Endometrial microvascular endothelial cells (primary cell): ENCODE measurements around the gene S100A10. TPM values are rescaled to one million over a fixed set of nuclear protein-coding genes. Genes with fewer than 3 reads are reported as not detected.

Source experiments
- in situ Hi-C: cut with HindIII; loops from 2 replicates; pipeline ENCODE4 v1.10.0; 2017; ENCODE audit warnings: low sequenced_read_pairs, low pct_unique_long_range_greater_than_20kb; ENCODE audit errors: inconsistent ontology term
- total RNA-seq: library from RNA; depleted of rRNA; stranded (reverse); fragments of >200 nt; gene quantifications from one replicate; pipeline ENCODE4 v1.2.3, GENCODE V29; 2015; ENCODE audit errors: inconsistent ontology term

S100A10 gene
- total RNA-seq, 1 donor from 2014 or later = 167 TPM

- in situ Hi-C loops = no loop called here
These were observed 21.0 kb downstream of the S100A10 start for GRCh38 chr1:151972542-151973248.

DNA sequence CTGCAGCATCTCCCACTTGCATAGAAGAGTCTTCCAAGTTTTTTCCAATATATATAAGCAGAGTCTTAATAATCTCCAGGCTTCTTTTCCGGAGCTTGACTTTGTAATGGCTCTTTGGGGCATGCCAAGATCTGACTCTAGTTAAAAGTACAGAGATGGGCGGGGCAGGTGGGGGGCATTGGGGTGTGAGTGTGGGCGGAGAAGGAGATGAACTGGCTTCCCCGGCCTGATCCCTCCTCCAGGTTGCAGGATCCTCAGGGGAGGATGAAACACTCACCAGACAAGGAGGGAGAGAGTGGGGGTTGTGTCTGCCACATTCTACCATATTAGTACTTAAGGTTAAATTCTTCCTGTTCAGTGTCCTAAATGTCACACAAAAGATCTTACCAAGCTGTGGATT lies 23.0 kb downstream of the S100A10 start:
- in situ Hi-C loops = no loop called here

DNA sequence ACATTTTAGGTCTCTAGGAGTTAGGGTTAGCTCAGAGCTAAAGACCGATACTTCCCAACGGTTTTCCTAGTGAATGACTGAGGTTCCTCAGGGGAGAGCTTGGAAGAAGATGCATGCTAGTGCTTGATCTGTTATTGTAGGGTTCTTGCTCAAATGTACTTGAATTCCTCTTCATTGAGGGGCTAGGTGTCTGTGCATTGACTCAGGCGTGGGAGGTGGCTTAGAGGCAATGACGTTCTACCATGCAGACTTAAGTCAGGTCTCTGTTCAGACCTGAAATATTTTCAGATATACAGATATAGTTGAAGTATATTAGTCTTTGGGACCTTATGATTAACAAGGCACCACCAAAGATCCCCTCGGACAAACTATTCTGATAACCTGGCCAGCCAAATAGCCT lies 23.5 kb downstream of the S100A10 start:
- in situ Hi-C loops = no loop called here

DNA sequence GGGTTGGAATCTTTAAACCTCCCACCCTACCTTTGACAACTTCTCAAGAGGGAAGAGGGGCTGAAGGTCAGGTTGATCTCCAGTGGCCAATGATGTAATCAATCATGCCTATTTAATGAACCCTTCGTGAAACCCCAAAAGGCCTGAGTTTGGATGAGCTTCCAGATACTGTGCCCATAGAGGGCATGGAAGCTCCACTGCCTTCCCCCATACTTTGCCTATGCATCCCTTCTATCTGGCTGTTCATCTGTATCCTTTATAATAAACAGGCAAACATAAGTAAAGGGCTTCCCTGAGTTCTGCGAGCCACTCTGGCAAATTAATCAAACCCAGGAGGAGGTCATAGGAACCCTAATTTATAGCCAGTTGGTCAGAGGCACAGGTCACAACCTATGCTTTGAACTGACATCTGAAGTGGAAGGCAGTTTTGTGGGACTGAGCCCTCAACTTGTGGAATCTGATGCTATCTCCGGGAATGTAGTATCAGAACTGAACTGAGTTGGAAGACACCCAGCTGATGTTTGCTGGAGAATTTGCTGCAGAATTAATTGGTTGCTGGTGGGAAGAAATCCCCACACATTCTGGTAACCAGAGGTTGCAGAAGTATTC lies 24.8 kb downstream of the S100A10 start:
- in situ Hi-C loops = no loop called here

GRCh38 chr1:151968058-151968457 lies 25.6 kb downstream of the S100A10 start:
- in situ Hi-C loops = no loop called here

GRCh38 chr1:151967091-151967490 lies 26.6 kb downstream of the S100A10 start:
- in situ Hi-C loops = no loop called here

GRCh38 chr1:151966061-151966460 lies 27.6 kb downstream of the S100A10 start:
- in situ Hi-C loops = no loop called here

DNA sequence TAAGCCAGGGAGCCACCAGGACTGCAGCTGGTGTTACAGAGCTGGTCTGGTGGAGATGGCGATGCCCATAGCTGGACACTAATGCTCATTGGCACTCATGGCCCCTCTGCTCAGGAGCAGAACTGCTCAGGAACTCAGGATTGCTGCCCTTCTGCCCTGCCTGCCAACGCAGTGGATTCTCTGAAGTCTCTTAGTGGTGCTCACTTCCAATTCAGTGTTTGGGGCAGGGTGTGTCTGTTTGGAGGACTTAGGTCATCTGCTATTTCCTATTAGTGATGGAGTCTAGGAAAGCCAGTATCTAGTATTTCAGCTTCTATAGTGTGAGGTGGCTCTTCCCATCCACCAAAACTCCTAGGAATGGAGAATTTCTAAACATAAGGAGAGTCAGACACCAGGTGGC lies 29.1 kb downstream of the S100A10 start:
- in situ Hi-C loops = no loop called here

DNA sequence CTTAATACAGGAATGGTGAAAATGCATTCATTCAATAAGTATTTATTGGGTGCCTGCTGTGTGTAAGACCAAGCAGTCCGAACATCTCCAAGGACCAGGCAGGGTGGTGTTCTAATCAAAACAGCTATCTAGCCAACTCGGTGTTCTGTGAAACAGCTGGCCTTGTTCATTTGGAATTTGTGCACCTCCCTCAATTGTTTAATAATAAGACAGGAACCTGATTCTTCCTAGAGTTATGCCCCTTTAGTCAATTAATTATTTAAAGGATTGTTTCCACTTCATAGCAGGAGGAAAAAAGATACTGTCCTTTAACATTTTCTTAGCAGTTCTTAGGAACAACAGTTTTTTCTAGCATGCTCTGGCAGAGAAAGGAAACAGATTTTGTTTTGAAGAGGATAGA lies 30.4 kb downstream of the S100A10 start:
- in situ Hi-C loops = no loop called here

- in situ Hi-C loops = no loop called here
These were observed 31.8 kb downstream of the S100A10 start for GRCh38 chr1:151961833-151962232.

- in situ Hi-C loops = no loop called here
These were observed 32.7 kb downstream of the S100A10 start for GRCh38 chr1:151960780-151961513.

DNA sequence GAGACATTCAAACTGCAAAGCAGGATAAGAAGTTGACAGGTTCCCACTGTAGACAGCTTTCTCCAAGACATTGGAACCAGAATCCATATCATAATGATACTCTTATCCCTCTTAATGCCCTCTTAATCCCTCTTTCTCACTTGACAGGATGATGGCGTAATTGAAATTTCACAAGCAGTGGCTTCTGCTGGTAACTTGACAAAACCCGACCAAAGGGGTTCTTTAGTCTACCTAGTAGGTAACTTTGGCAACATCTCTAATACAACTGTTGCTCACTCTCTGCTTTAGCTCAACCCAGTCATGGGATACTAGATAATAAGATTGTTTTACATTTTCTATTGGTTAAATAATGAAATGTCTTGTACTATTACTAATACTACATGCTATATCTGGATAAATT lies 34.7 kb downstream of the S100A10 start:
- in situ Hi-C loops = no loop called here

GRCh38 chr1:151956957-151957497 lies 36.6 kb downstream of the S100A10 start:
- in situ Hi-C loops = no loop called here

GRCh38 chr1:151953409-151954094 lies 40.1 kb downstream of the S100A10 start:
- in situ Hi-C loops = loop anchor here (5.0 kb wide), 1 partner anchor 34 kb away; no protein-coding TSS in a partner anchor

DNA sequence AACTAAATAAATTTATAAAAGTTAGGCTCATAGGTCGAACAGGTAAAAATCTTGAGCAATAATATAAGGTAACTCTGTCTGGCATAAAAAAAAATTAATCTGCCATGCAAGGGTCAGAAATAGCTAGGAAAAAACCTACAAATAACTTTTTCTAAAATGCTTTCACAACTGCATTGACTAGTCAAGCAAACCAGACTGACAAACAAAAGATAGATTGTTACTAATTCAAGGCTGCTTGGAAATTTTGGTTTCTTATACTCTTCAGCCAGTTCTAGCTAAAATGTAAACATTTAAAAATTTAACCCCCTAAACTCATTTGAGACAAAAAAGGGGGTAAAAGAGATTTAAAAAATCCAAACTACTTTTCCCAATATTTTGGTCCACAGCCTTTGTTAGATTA lies 40.8 kb downstream of the S100A10 start:
- in situ Hi-C loops = loop anchor here (5.0 kb wide), 1 partner anchor 34 kb away; no protein-coding TSS in a partner anchor

- in situ Hi-C loops = loop anchor here (5.0 kb wide), 1 partner anchor 38 kb away; no protein-coding TSS in a partner anchor
These were observed 44.1 kb downstream of the S100A10 start for GRCh38 chr1:151949371-151950193.

- in situ Hi-C loops = no loop called here
These were observed 45.2 kb downstream of the S100A10 start for GRCh38 chr1:151948506-151948905.

DNA sequence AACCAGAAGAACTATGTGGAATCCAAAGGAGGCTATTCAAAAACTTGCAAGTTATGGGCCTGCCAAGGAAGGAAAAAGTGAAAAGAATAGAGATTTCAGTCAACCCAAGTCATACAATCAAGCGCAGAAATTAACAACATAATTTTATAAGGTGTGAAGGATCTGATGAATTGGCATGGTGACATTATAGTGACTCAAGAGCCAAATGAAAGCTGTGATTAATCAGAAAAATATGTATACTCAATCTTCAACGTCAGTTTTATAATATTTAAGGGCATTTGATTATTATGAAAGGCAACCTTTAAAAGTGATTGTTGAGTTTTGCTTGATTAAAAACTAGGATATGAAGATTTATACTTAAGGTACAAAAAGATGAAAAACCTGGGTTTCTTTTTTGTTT lies 46.5 kb downstream of the S100A10 start:
- in situ Hi-C loops = no loop called here
